ENCODE data around the gene CUX1.

DNA sequence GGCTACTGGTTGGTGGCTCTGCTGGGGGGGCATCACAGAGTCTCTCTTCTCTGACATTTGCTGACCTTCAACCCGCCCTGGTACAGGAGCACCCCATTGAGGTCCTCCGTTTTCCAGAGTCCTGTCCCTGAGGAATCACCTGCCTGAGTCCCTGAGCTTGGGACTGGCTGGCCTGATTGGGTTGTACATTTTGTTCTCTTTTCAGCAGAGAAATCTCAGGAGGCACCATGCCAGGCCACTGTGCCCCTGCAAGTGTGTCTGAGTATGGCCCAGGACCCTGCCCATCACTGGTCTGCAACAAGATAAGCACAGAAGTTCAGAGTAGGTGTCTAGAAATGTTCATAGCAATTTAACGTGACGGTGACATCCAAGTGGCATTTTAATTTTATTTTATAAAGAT lies 131.2 kb downstream of the CUX1 start:
- TF ChIP-seq, protein P1, sequence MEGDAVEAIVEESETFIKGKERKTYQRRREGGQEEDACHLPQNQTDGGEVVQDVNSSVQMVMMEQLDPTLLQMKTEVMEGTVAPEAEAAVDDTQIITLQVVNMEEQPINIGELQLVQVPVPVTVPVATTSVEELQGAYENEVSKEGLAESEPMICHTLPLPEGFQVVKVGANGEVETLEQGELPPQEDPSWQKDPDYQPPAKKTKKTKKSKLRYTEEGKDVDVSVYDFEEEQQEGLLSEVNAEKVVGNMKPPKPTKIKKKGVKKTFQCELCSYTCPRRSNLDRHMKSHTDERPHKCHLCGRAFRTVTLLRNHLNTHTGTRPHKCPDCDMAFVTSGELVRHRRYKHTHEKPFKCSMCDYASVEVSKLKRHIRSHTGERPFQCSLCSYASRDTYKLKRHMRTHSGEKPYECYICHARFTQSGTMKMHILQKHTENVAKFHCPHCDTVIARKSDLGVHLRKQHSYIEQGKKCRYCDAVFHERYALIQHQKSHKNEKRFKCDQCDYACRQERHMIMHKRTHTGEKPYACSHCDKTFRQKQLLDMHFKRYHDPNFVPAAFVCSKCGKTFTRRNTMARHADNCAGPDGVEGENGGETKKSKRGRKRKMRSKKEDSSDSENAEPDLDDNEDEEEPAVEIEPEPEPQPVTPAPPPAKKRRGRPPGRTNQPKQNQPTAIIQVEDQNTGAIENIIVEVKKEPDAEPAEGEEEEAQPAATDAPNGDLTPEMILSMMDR (IDR thresholded peaks at IDR 0.05; ENCODE audit: low read depth, low read length, poor library complexity, severe bottlenecking) = no peak
- TF ChIP-seq EZH2phosphoT487 (IDR thresholded peaks at IDR 0.05; ENCODE audit: borderline replicate concordance, low read length) = no peak
